ENCODE results near the gene TMEM132D. TPM values are rescaled to one million over a fixed set of nuclear protein-coding genes. Genes with fewer than 3 reads are reported as not detected.

The TMEM132D gene
- total and polyA plus RNA-seq, 2 of the 8 experiments (the other 6 are each of a cell fraction or from before 2014, with no cell fraction given): 3.5 to 10.1 TPM

DNA sequence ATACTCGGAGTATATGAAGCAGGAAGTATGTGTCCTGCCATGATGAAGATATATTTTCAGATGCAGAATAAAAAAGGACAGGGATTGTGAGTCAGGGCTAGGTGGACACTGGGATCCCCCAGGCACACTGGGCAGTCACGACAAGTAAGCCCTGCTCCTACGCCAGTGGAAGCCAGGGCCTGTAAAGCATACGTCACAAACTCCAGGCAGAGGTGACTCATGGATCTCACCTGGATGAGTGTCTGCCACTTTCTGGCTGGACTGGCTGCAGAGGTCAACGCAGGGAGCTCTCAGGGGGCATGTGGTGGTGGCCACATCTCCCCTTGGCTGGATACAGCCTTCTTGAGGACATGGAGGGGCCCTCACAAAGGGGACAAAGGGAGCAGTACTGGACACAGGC lies 788.3 kb downstream of the TMEM132D start:
- Histone ChIP-seq H3K23ac (ENCODE audit: insufficient read length) (no peak overlapping the region), H3K4ac (replicated peaks; ENCODE audit: insufficient read length, low read depth, low read length) (no peak overlapping the region), H4K8ac (ENCODE audit: extremely low read depth, insufficient read depth, low read length) (no peak overlapping the region), H2BK5ac (ENCODE audit: low read depth, low read length) (no peak overlapping the region), H3K36me3 (ENCODE audit: control insufficient read depth in 2 of 4, insufficient read depth in 4 of 4, low read length in 3 of 4) (no peaks in the 10 kb centered on the region), H4K91ac (replicated peaks; ENCODE audit: insufficient read length, low read length) (no peak overlapping the region), H3K27me3 (replicated peaks in 1 of 4; ENCODE audit: control insufficient read depth in 3 of 4, extremely low read depth in 1 of 4, insufficient read depth in 3 of 4, low read length in 3 of 4) (no peaks in the 10 kb centered on the region), H3K4me2 (ENCODE audit: insufficient read depth in 1 of 2, low read depth in 2 of 2, low read length in 2 of 2) (no peak overlapping the region), H3K4me3 (ENCODE audit: extremely low read depth in 1 of 4, insufficient read depth in 2 of 4, low read depth in 3 of 4, low read length in 4 of 4) (no peak overlapping the region), H3K23me2 (ENCODE audit: low read depth, low read length) (no peaks in the 10 kb centered on the region), H3K79me2 (ENCODE audit: control insufficient read depth in 1 of 2, insufficient read depth in 2 of 2, low read length in 2 of 2) (no peaks in the 10 kb centered on the region), H3K27ac (ENCODE audit: low read depth, low read length) (no peak overlapping the region), H4K5ac (ENCODE audit: insufficient read length, low read depth, low read length) (no peak overlapping the region), H2AFZ (ENCODE audit: low read length) (no peak overlapping the region), H2BK12ac (ENCODE audit: low read depth, low read length) (no peak overlapping the region), H2BK20ac (ENCODE audit: low read length) (no peak overlapping the region), H3K79me1 (ENCODE audit: low read depth, low read length) (no peaks in the 10 kb centered on the region), H3K9me3 (ENCODE audit: insufficient read depth in 2 of 2, low read depth in 1 of 2, low read length in 1 of 2) (no peaks in the 10 kb centered on the region), H3K18ac (ENCODE audit: extremely low read depth, low read length) (no peak overlapping the region), H2BK120ac (replicated peaks; ENCODE audit: low read depth, low read length) (no peak overlapping the region), H2BK15ac (ENCODE audit: low read length) (no peak overlapping the region), H3K4me1 (replicated peaks in 1 of 4; ENCODE audit: control insufficient read depth in 3 of 4, insufficient read depth in 4 of 4, low read length in 3 of 4) (no peaks in the 10 kb centered on the region), H2AK5ac (ENCODE audit: low read depth, low read length) (no peak overlapping the region), H3K9ac (replicated peaks in 1 of 4; ENCODE audit: extremely low read depth in 1 of 4, low read depth in 3 of 4, low read length in 3 of 4) (no peak overlapping the region), H4K20me1 (replicated peaks in 1 of 2; ENCODE audit: control insufficient read depth in 1 of 2, insufficient read depth in 2 of 2, low read length in 2 of 2) (peaks cover 0 to 2% of the 10 kb centered on the region in 2 experiments), H3K14ac (ENCODE audit: insufficient read length) (no peak overlapping the region), H3K56ac (replicated peaks; ENCODE audit: insufficient read length, low read depth, low read length) (no peak overlapping the region)
- CTCF ChIA-PET (ENCODE audit: partially characterized antibody): interaction anchor here (0.8 to 1.2 kb wide), 3 partner anchors 23 to 146 kb away, joined by 3 to 6 read pairs (median 3); no protein-coding TSS in a partner anchor
- 86% methylated on average over 5 of the region's 5 CpGs; no CpG with 5 or more reads in 1 of the 2 experiments for WGBS, 2 experiments (ENCODE audit: extremely low coverage in 1 of 2, insufficient coverage in 1 of 2, insufficient read length in 1 of 2, insufficient replicate concordance in 2 of 2, low coverage in 1 of 2, low lambda C conversion rate in 2 of 2, missing lambda C conversion rate in 1 of 2)
- no peak for FAIRE-seq
- TF ChIP-seq CBX5 (IDR thresholded peaks at IDR 0.05; ENCODE audit: low read depth, low read length) (no peak), CREB1 (IDR thresholded peaks at IDR 0.05) (no peak), KDM5A (IDR thresholded peaks at IDR 0.05; ENCODE audit: low read length) (no peak), NRF1 (IDR thresholded peaks at IDR 0.05; ENCODE audit: low read depth, low read length) (no peak), ASH2L (IDR thresholded peaks at IDR 0.05; ENCODE audit: low read length) (no peak), HDAC6 (IDR thresholded peaks at IDR 0.05; ENCODE audit: low read depth, low read length) (no peak), GTF2F1 (IDR thresholded peaks at IDR 0.05; ENCODE audit: borderline replicate concordance, low read depth, low read length) (no peak), CTBP2 (IDR thresholded peaks at IDR 0.05; ENCODE audit: borderline replicate concordance, insufficient read depth, insufficient read length, low read length) (no peak), TCF12 (IDR thresholded peaks at IDR 0.05; ENCODE audit: low read depth, low read length) (no peak), BACH1 (IDR thresholded peaks at IDR 0.05; ENCODE audit: low read length) (no peak), BRCA1 (IDR thresholded peaks at IDR 0.05; ENCODE audit: low read depth, low read length) (no peak)
- TF ChIP-seq, protein P1, sequence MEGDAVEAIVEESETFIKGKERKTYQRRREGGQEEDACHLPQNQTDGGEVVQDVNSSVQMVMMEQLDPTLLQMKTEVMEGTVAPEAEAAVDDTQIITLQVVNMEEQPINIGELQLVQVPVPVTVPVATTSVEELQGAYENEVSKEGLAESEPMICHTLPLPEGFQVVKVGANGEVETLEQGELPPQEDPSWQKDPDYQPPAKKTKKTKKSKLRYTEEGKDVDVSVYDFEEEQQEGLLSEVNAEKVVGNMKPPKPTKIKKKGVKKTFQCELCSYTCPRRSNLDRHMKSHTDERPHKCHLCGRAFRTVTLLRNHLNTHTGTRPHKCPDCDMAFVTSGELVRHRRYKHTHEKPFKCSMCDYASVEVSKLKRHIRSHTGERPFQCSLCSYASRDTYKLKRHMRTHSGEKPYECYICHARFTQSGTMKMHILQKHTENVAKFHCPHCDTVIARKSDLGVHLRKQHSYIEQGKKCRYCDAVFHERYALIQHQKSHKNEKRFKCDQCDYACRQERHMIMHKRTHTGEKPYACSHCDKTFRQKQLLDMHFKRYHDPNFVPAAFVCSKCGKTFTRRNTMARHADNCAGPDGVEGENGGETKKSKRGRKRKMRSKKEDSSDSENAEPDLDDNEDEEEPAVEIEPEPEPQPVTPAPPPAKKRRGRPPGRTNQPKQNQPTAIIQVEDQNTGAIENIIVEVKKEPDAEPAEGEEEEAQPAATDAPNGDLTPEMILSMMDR (IDR thresholded peaks at IDR 0.05; ENCODE audit: control extremely low read depth in 1 of 3, insufficient read depth in 1 of 3, low read depth in 1 of 3, low read length in 3 of 3): no peak
- DNase-seq (ENCODE audit: low read depth in 1 of 2, low spot score in 2 of 2): no peak
- POLR2A ChIA-PET (ENCODE audit: partially characterized antibody): no interaction called here

Data from H1 (cell line).